WTC11 (cell line): ENCODE results near the gene CAMTA1.

Experiments
- CTCF ChIP-seq: fragments of 200-600 bp; IDR thresholded peaks from 2 replicates; pipeline ENCODE4 v1.8.0; 2022; ENCODE audit warnings: antibody characterized with exemption
- ESRRA ChIP-seq: sonication (generic); formaldehyde crosslinking; IDR thresholded peaks from 2 replicates; pipeline ENCODE4 v1.8.1; 2022; ENCODE audit warnings: mild to moderate bottlenecking, missing genetic modification reagents, borderline replicate concordance
- FOXP4 ChIP-seq: sonication (generic); formaldehyde crosslinking; IDR thresholded peaks from 2 replicates; pipeline ENCODE4 v1.8.0; 2022; ENCODE audit warnings: mild to moderate bottlenecking, missing genetic modification reagents
- GABPB1 ChIP-seq: sonication (generic); formaldehyde crosslinking; IDR thresholded peaks from 2 replicates; pipeline ENCODE4 v1.8.1; 2023; ENCODE audit warnings: mild to moderate bottlenecking, missing genetic modification reagents
- NFYB ChIP-seq: sonication (generic); formaldehyde crosslinking; conservative IDR thresholded peaks from 2 replicates; pipeline ENCODE4 v1.8.0; 2022; ENCODE audit warnings: low read depth, missing genetic modification reagents
- TCF7 ChIP-seq: sonication (generic); formaldehyde crosslinking; IDR thresholded peaks from 2 replicates; pipeline ENCODE4 v1.8.0; 2022; ENCODE audit warnings: mild to moderate bottlenecking, low read depth, missing genetic modification reagents, moderate library complexity
- TP53 ChIP-seq: sonication (generic); formaldehyde crosslinking; IDR thresholded peaks from 2 replicates; pipeline ENCODE4 v1.8.1; 2023; ENCODE audit warnings: mild to moderate bottlenecking, missing genetic modification reagents
- USF2 ChIP-seq: sonication (generic); formaldehyde crosslinking; IDR thresholded peaks from 2 replicates; pipeline ENCODE4 v1.8.1; 2023; ENCODE audit warnings: mild to moderate bottlenecking, missing genetic modification reagents, moderate library complexity
- ZNF121 ChIP-seq: sonication (generic); formaldehyde crosslinking; IDR thresholded peaks from 2 replicates; pipeline ENCODE4 v1.8.0; 2023; ENCODE audit warnings: missing genetic modification reagents
- ZNF138 ChIP-seq: sonication (generic); formaldehyde crosslinking; conservative IDR thresholded peaks from 2 replicates; pipeline ENCODE4 v1.8.1; 2022; ENCODE audit warnings: mild to moderate bottlenecking, moderate library complexity, missing genetic modification reagents
- ZNF416 ChIP-seq: fragments of 250-450 bp; sonication (Bioruptor Pico); IDR thresholded peaks from 2 replicates; pipeline ENCODE4 v1.9.0; 2021; ENCODE audit warnings: mild to moderate bottlenecking, inconsistent platforms
- TF ChIP-seq, protein P1 (sequence below): sonication (generic); formaldehyde crosslinking; IDR thresholded peaks from 2 replicates; pipeline ENCODE4 v1.8.1; 2023; ENCODE audit warnings: mild to moderate bottlenecking, moderate library complexity, missing genetic modification reagents

- TF ChIP-seq ESRRA (peak; percentile 89; the same call in 1 of the 2 replicates), ZNF138 (CRISPR knock-in tag) (no peak), FOXP4 (CRISPR knock-in tag) (peak; percentile 95), GABPB1 (CRISPR knock-in tag) (no peak), ZNF121 (CRISPR knock-in tag) (no peak), CTCF (no peak), TCF7 (CRISPR knock-in tag) (peak; percentile 95), ZNF416 (CRISPR knock-in tag) (no peak), NFYB (peak; percentile 78), TP53 (CRISPR knock-in tag) (peak; percentile 95), USF2 (peak; percentile 64)
- TF ChIP-seq, protein P1, sequence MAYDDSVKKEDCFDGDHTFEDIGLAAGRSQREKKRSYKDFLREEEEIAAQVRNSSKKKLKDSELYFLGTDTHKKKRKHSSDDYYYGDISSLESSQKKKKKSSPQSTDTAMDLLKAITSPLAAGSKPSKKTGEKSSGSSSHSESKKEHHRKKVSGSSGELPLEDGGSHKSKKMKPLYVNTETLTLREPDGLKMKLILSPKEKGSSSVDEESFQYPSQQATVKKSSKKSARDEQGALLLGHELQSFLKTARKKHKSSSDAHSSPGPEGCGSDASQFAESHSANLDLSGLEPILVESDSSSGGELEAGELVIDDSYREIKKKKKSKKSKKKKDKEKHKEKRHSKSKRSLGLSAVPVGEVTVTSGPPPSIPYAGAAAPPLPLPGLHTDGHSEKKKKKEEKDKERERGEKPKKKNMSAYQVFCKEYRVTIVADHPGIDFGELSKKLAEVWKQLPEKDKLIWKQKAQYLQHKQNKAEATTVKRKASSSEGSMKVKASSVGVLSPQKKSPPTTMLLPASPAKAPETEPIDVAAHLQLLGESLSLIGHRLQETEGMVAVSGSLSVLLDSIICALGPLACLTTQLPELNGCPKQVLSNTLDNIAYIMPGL (CRISPR knock-in tag) = no peak
Observed at GRCh38 chr1:7783826-7784491, 998.7 kb downstream of the CAMTA1 start, which contains the start of gene PER3.
